PC-9 (cell line): ENCODE measurements around the gene AXIN2. TPM values are rescaled to one million over a fixed set of nuclear protein-coding genes. Genes with fewer than 3 reads are reported as not detected.
A peak's percentile ranks its signal among the peaks of the same experiment; 100 is the strongest.

ENCODE experiments used
- BruUV-seq: library from RNA; stranded (reverse); fragments of 400-500 nt; replicated peaks from 2 replicates; lab custom pipeline; 2021; lab: Mats Ljungman, UMichigan
- CTCF ChIA-PET: fragments of 300-600 bp; sonication (Branson Sonifier 250); formaldehyde crosslinking; loops from one replicate; lab custom pipeline; 2022; ENCODE audit warnings: antibody characterized with exemption; lab: Charles Lee
- POLR2A ChIA-PET: fragments of 300-600 bp; sonication (Branson Sonifier 250); formaldehyde crosslinking; loops from one replicate; lab custom pipeline; 2022; ENCODE audit warnings: antibody characterized with exemption; ENCODE audit not compliant: unreplicated experiment; lab: Charles Lee
- DNase-seq, 2 experiments: peaks; one replicate each; pipeline versions ENCODE4 v3.0.0 to v3.0.0-alpha.2; 2015 to 2022; ENCODE audit warnings: mixed read lengths in 1 of 2
- H2AFZ ChIP-seq: fragments of 200-600 bp; sonication (generic); 2 replicates; pipeline ENCODE4 v1.8.1; 2017; ENCODE audit warnings: antibody characterized with exemption
- H3F3A ChIP-seq: fragments of 200-600 bp; sonication (generic); 2 replicates; pipeline ENCODE4 v1.8.1; 2017; ENCODE audit warnings: antibody characterized with exemption, mild to moderate bottlenecking, low read depth; ENCODE audit not compliant: insufficient read depth
- H3K27ac ChIP-seq: fragments of 200-600 bp; sonication (generic); 2 replicates; pipeline ENCODE4 v1.6.1; 2016; ENCODE audit warnings: mixed run types
- H3K27me3 ChIP-seq: fragments of 200-600 bp; sonication (generic); 2 replicates; pipeline ENCODE4 v1.6.1; 2016; ENCODE audit warnings: low read depth, mixed run types; ENCODE audit not compliant: insufficient read depth
- H3K36me3 ChIP-seq: fragments of 200-600 bp; sonication (generic); 2 replicates; pipeline ENCODE4 v1.6.1; 2016; ENCODE audit warnings: low read depth, mixed run types
- H3K4me1 ChIP-seq: fragments of 200-600 bp; sonication (generic); replicated peaks from 2 replicates; pipeline ENCODE4 v1.6.1; 2016; ENCODE audit warnings: mixed run types; ENCODE audit not compliant: insufficient read depth
- H3K4me2 ChIP-seq: fragments of 200-600 bp; sonication (generic); 2 replicates; pipeline ENCODE4 v1.6.1; 2017; ENCODE audit warnings: mixed run types
- H3K4me3 ChIP-seq: fragments of 200-600 bp; sonication (generic); 2 replicates; pipeline ENCODE4 v1.6.1; 2016; ENCODE audit warnings: mixed run types
- H3K79me2 ChIP-seq: fragments of 200-600 bp; sonication (generic); 2 replicates; pipeline ENCODE4 v1.6.1; 2017; ENCODE audit warnings: low read depth, mixed run types
- H3K9me2 ChIP-seq: fragments of 200-600 bp; sonication (generic); 2 replicates; pipeline ENCODE4 v1.8.1; 2017; ENCODE audit warnings: mild to moderate bottlenecking; ENCODE audit not compliant: insufficient read depth
- H3K9me3 ChIP-seq: fragments of 200-600 bp; sonication (generic); 2 replicates; pipeline ENCODE4 v1.8.1; 2016; ENCODE audit warnings: low read depth; ENCODE audit not compliant: insufficient read depth
- H4K20me1 ChIP-seq: fragments of 200-600 bp; sonication (generic); 2 replicates; pipeline ENCODE4 v1.8.1; 2017; ENCODE audit not compliant: insufficient read depth
- CTCF ChIP-seq: fragments of 200-600 bp; sonication (generic); conservative IDR thresholded peaks from 2 replicates; pipeline ENCODE4 v1.6.1; 2017; ENCODE audit warnings: mixed run types, antibody characterized with exemption, mild to moderate bottlenecking, moderate library complexity
- EZH2 ChIP-seq: fragments of 200-600 bp; sonication (generic); IDR thresholded peaks from 2 replicates; pipeline ENCODE4 v1.8.0; 2017; ENCODE audit warnings: antibody characterized with exemption, low read depth
- intact Hi-C: fragments of 100-400 bp; cut with micrococcal nuclease; formaldehyde crosslinking; loops from one replicate; pipeline ENCODE4 v1.10.0; 2022; ENCODE audit not compliant: unreplicated experiment
- total RNA-seq: library from RNA; stranded (reverse); gene quantifications from 2 replicates; pipeline ENCODE4 v1.2.3, GENCODE V29; 2021

Gene AXIN2
- total RNA-seq, 1 experiment from 2014 or later = 0.24 TPM

GRCh38 chr17:65544672-65545071, 16.8 kb downstream of the AXIN2 start:
- H3K27me3 ChIP-seq = no peaks in the 10 kb centered on the region
- no peak overlapping the region for H3K4me3 ChIP-seq
- H3K4me2 ChIP-seq = no peak overlapping the region
- intact Hi-C loops = no loop called here
- no peaks in the 10 kb centered on the region for H3K9me3 ChIP-seq
- BruUV-seq = no TSS peak
- peaks cover 32% of the 10 kb centered on the region for H3K4me1 ChIP-seq
- no peaks in the 10 kb centered on the region for H4K20me1 ChIP-seq
- H3F3A ChIP-seq = peaks cover 12% of the 10 kb centered on the region; the same call in 1 of the 2 replicates
- ChIA-PET CTCF (no interaction called here), POLR2A (no interaction called here)
- no peak overlapping the region for H3K27ac ChIP-seq
- peak in 1 of 2 experiments; percentile 33 for DNase-seq
- TF ChIP-seq CTCF (no peak), EZH2 (no peak)
- no peak overlapping the region for H2AFZ ChIP-seq
- no peaks in the 10 kb centered on the region for H3K79me2 ChIP-seq
- H3K9me2 ChIP-seq = no peaks in the 10 kb centered on the region
- no peaks in the 10 kb centered on the region for H3K36me3 ChIP-seq

- Histone ChIP-seq H3K9me3 (no peaks in the 10 kb centered on the region), H3K4me2 (peak overlapping the region; percentile 51), H4K20me1 (no peaks in the 10 kb centered on the region), H2AFZ (no peak overlapping the region), H3K4me3 (no peak overlapping the region), H3K4me1 (peaks cover 36% of the 10 kb centered on the region), H3K9me2 (no peaks in the 10 kb centered on the region), H3K27ac (peak overlapping the region; percentile 72), H3K36me3 (no peaks in the 10 kb centered on the region), H3K27me3 (no peaks in the 10 kb centered on the region), H3K79me2 (no peaks in the 10 kb centered on the region), H3F3A (peaks cover 12% of the 10 kb centered on the region; the same call in 1 of the 2 replicates)
- intact Hi-C loops = no loop called here
- ChIA-PET CTCF (interaction anchor here (0.6 kb wide), 1 partner anchor 63 kb away, joined by 5 read pairs; no protein-coding TSS in a partner anchor), POLR2A (no interaction called here)
- no peak for TF ChIP-seq CTCF
- no peak for TF ChIP-seq EZH2
- no TSS peak for BruUV-seq
- peak in 1 of 2 experiments; percentile 97 for DNase-seq
Measured at GRCh38 chr17:65542610-65543009, 18.8 kb downstream of the AXIN2 start.

- no peak overlapping the region for H3K4me3 ChIP-seq
- H3K9me3 ChIP-seq = no peaks in the 10 kb centered on the region
- H3K9me2 ChIP-seq = no peaks in the 10 kb centered on the region
- BruUV-seq = no TSS peak
- CTCF ChIA-PET = interaction anchor here (0.6 kb wide), 1 partner anchor 62 kb away, joined by 5 read pairs; no protein-coding TSS in a partner anchor
- peaks cover 36% of the 10 kb centered on the region for H3K4me1 ChIP-seq
- DNase-seq = no peak
- intact Hi-C loops = no loop called here
- peak overlapping the region; percentile 72 for H3K27ac ChIP-seq
- no peaks in the 10 kb centered on the region for H3K36me3 ChIP-seq
- no peaks in the 10 kb centered on the region for H3K27me3 ChIP-seq
- POLR2A ChIA-PET = no interaction called here
- peak overlapping the region; percentile 50 for H3K4me2 ChIP-seq
- peaks cover 12% of the 10 kb centered on the region; the same call in 1 of the 2 replicates for H3F3A ChIP-seq
- TF ChIP-seq EZH2 (no peak), CTCF (no peak)
- no peaks in the 10 kb centered on the region for H3K79me2 ChIP-seq
- no peak overlapping the region for H2AFZ ChIP-seq
- H4K20me1 ChIP-seq = no peaks in the 10 kb centered on the region
Measured at GRCh38 chr17:65542067-65542466, 19.4 kb downstream of the AXIN2 start.
